ENCODE data around the gene CDIP1. TPM values are rescaled to one million over a fixed set of nuclear protein-coding genes. Genes with fewer than 3 reads are reported as not detected.

Gene CDIP1
- total RNA-seq, 1 experiment from 2014 or later: 49.7 TPM

GRCh38 chr16:4586291-4586690 lies 47.7 kb upstream of the CDIP1 start:
- no peak for TF ChIP-seq CTCF (conservative IDR thresholded peaks at IDR 0.05)
- H3K56ac ChIP-seq (ENCODE audit: insufficient read length, low read depth, low read length): no peak overlapping the region
- no peak overlapping the region for H3K18ac ChIP-seq (ENCODE audit: insufficient read length, low read depth, low read length)
- H2AFZ ChIP-seq (ENCODE audit: low read length): no peak overlapping the region
- no peak overlapping the region for H4K8ac ChIP-seq (replicated peaks; ENCODE audit: insufficient read length, low read depth, low read length)
- H3K27me3 ChIP-seq (ENCODE audit: insufficient read depth, low read length): no peaks in the 10 kb centered on the region
- no peak overlapping the region for H3K23ac ChIP-seq (ENCODE audit: insufficient read length, low read depth, low read length)
- peaks cover 14 to 15% of the 10 kb centered on the region in 2 experiments for H3K4me1 Mint-ChIP-seq
- H3K23me2 ChIP-seq (ENCODE audit: insufficient read length, low read depth, low read length, poor library complexity, severe bottlenecking): no peaks in the 10 kb centered on the region
- H3K27me3 Mint-ChIP-seq (ENCODE audit: low read depth): peaks cover 10% of the 10 kb centered on the region; the same call in 1 of the 2 replicates
- no peaks in the 10 kb centered on the region for H3K79me2 ChIP-seq (ENCODE audit: insufficient read depth, low read length)
- no peak overlapping the region for H4K91ac ChIP-seq (ENCODE audit: insufficient read length, low read depth, low read length)
- peaks cover 5 to 11% (median 6%) of the 10 kb centered on the region in 3 experiments; a peak in 5 of 7 replicates for H3K36me3 Mint-ChIP-seq (ENCODE audit: insufficient read depth in 1 of 3, low read depth in 3 of 3)
- no peak overlapping the region for H3K9ac ChIP-seq (ENCODE audit: extremely low read depth, insufficient read length, low read length)
- peaks cover 2% of the 10 kb centered on the region; the same call in 1 of the 2 replicates for H3K4me1 ChIP-seq (ENCODE audit: insufficient read depth, low read length)
- H3K4ac ChIP-seq (ENCODE audit: low read depth, low read length): no peak overlapping the region
- no peak for DNase-seq
- H3K14ac ChIP-seq (ENCODE audit: insufficient read depth, low read length): no peak overlapping the region
- H4K5ac ChIP-seq (ENCODE audit: insufficient read length, low read depth, low read length): no peak overlapping the region
- no peak overlapping the region for H3T11ph ChIP-seq (ENCODE audit: low read length)
- no peak overlapping the region for H3K4me2 ChIP-seq (ENCODE audit: insufficient read depth, insufficient read length, low read length)
- H3K27ac ChIP-seq (ENCODE audit: insufficient read length, low read depth, low read length): no peak overlapping the region
- peak overlapping the region in 2 of 3 experiments; percentile 16 to 32; a peak in 2 of 7 replicates for H3K27ac Mint-ChIP-seq
- no peak overlapping the region; a peak in 1 of 5 replicates for H3K4me3 Mint-ChIP-seq
- no peak overlapping the region for H2BK120ac ChIP-seq (ENCODE audit: low read depth, low read length, poor library complexity, severe bottlenecking)
- no peak overlapping the region for H2BK5ac ChIP-seq (ENCODE audit: insufficient read length, low read length)
- no peaks in the 10 kb centered on the region for H3K79me1 ChIP-seq (ENCODE audit: insufficient read depth, low read depth, low read length, poor library complexity, severe bottlenecking)
- no peak overlapping the region for H2BK12ac ChIP-seq (ENCODE audit: insufficient read length, low read depth, low read length)
- WGBS (ENCODE audit: extremely low coverage, insufficient read length, low lambda C conversion rate): no CpG with 5 or more reads among the region's 7 CpGs
- H2AK5ac ChIP-seq (ENCODE audit: insufficient read length, low read length): no peak overlapping the region
- no peaks in the 10 kb centered on the region for H4K20me1 ChIP-seq (ENCODE audit: control insufficient read depth, insufficient read depth, insufficient read length)
- peaks cover 9 to 10% of the 10 kb centered on the region in 2 experiments; a peak in 3 of 5 replicates for H3K9me3 Mint-ChIP-seq
- H3K9me3 ChIP-seq (ENCODE audit: control insufficient read depth, low read depth, low read length): no peaks in the 10 kb centered on the region
- H2BK20ac ChIP-seq (ENCODE audit: low read depth, low read length, poor library complexity, severe bottlenecking): no peak overlapping the region
- no peak overlapping the region for H2BK15ac ChIP-seq (ENCODE audit: low read depth, low read length)
